Pancreas (tissue), 10 donors: ENCODE results near the gene MAPT. TPM values are rescaled to one million over a fixed set of nuclear protein-coding genes. Genes with fewer than 3 reads are reported as not detected.
A peak's percentile ranks its signal among the peaks of the same experiment; 100 is the strongest.

Source experiments
- ATAC-seq, 4 donors: fragments of 200-7000 bp; cut with Tn5 transposase; one replicate each; pipeline versions ENCODE4 v1.8.0 to v1.9.1; 2020; ENCODE audit warnings: mild to moderate bottlenecking in 4 of 4, moderate library complexity in 4 of 4
- DNase-seq, 6 donors: peaks; one replicate each; pipeline ENCODE4 v3.0.0-alpha.2; 2020
- FAIRE-seq: peaks from 2 replicates; lab custom pipeline; 2012; peaks lifted over from hg19 to GRCh38; lab: Jason Lieb, UNC
- H3K27ac ChIP-seq, 4 donors: fragments of 200-600 bp; sonication (generic); 1 replicate in 3 of 4; 2 replicates in 1 of 4; pipeline versions ENCODE4 v1.5.0 to v1.8.0; 2020
- H3K27me3 ChIP-seq, 4 donors: fragments of 200-600 bp; one replicate each; pipeline ENCODE4 v1.8.0; 2021
- H3K36me3 ChIP-seq, 3 donors: fragments of 200-600 bp; sonication (generic) in 1 of 3; one replicate each; pipeline versions ENCODE4 v1.5.0 to v1.8.0; 2020 to 2021
- H3K4me1 ChIP-seq, 3 donors: fragments of 200-600 bp; one replicate each; pipeline ENCODE4 v1.8.0; 2021
- H3K4me3 ChIP-seq, 4 donors: fragments of 200-600 bp; sonication (generic) in 2 of 4; one replicate each; pipeline versions ENCODE4 v1.5.0 to v1.8.0; 2020 to 2021
- H3K9me3 ChIP-seq, 4 donors: fragments of 200-600 bp; one replicate each; pipeline ENCODE4 v1.8.0; 2021
- WGBS, 2 donors: extraction: QIAGEN DNeasy Blood & Tissue Kit; methylation state at CpG; one replicate each; pipeline ENCODE4 v1.1.7; 2013; 5-methylcytosine and 5-hydroxymethylcytosine counted together
- intact Hi-C, 3 donors: fragments of 100-400 bp; cut with DNase I; formaldehyde crosslinking; loops; one replicate each; pipeline versions ENCODE4 v1.11.1 to v1.14.2; 2022
- polyA plus RNA-seq, 2 donors: library from polyadenylated mRNA; stranded (reverse); fragments of 200-250 nt; gene quantifications; one replicate each; pipeline ENCODE4 v1.2.3, GENCODE V29; 2013
- total RNA-seq, 6 donors: library from RNA; stranded (reverse); fragmentation: NEBNext Ultra II Directional in 4 of 6; extraction: Animal tissue kit (Norgen Biotek cat#: 25700) in 4 of 6; gene quantifications; one replicate each; pipeline versions ENCODE4 v1.2.1 to v1.2.4, GENCODE V29; 2021 to 2023
- TF ChIP-seq, protein P1 (sequence below), 4 donors: fragments of 200-600 bp; sonication (generic) in 3 of 4; IDR thresholded peaks; one replicate each; pipeline versions ENCODE4 v1.5.0 to v1.8.0; 2021; ENCODE audit warnings: antibody characterized with exemption in 4 of 4
- donor health status: healthy with polysubstance abuse.
- donor health status: DM: no; HTN: no; CAD: no; lungs with moderate emphysema.
- donor health status: DM: no; HTN: no; CAD: no.
- donor health status: control.
- donor health status: control.
- donor health status: Bipolar disorder and iron deficiency.
- donor health status: DM: yes; HTN: yes; CAD: no.
- donor health status: DM: no; HTN: no; CAD: no.
- donor health status: DM: no; HTN: no; CAD: no.
- donor health status: DM: yes; HTN: yes; CAD: no.

Gene MAPT
- total and polyA plus RNA-seq, 8 donors = 1.1 to 3.2 (median 1.7) TPM

- TF ChIP-seq, protein P1, sequence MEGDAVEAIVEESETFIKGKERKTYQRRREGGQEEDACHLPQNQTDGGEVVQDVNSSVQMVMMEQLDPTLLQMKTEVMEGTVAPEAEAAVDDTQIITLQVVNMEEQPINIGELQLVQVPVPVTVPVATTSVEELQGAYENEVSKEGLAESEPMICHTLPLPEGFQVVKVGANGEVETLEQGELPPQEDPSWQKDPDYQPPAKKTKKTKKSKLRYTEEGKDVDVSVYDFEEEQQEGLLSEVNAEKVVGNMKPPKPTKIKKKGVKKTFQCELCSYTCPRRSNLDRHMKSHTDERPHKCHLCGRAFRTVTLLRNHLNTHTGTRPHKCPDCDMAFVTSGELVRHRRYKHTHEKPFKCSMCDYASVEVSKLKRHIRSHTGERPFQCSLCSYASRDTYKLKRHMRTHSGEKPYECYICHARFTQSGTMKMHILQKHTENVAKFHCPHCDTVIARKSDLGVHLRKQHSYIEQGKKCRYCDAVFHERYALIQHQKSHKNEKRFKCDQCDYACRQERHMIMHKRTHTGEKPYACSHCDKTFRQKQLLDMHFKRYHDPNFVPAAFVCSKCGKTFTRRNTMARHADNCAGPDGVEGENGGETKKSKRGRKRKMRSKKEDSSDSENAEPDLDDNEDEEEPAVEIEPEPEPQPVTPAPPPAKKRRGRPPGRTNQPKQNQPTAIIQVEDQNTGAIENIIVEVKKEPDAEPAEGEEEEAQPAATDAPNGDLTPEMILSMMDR (IDR thresholded peaks at IDR 0.05) = no peak
- no peak for FAIRE-seq
- ATAC-seq = no peak
- Histone ChIP-seq H3K36me3 (no peaks in the 10 kb centered on the region), H3K4me3 (no peak overlapping the region), H3K27me3 (no peaks in the 10 kb centered on the region), H3K27ac (no peak overlapping the region), H3K9me3 (no peaks in the 10 kb centered on the region), H3K4me1 (no peaks in the 10 kb centered on the region)
- intact Hi-C loops = no loop called here
- WGBS, 2 donors = 70 to 83% methylated on average over 2 of the region's 2 CpGs
- no peak for DNase-seq
Measured at GRCh38 chr17:45886852-45887251, 7.5 kb upstream of the MAPT start.

DNA sequence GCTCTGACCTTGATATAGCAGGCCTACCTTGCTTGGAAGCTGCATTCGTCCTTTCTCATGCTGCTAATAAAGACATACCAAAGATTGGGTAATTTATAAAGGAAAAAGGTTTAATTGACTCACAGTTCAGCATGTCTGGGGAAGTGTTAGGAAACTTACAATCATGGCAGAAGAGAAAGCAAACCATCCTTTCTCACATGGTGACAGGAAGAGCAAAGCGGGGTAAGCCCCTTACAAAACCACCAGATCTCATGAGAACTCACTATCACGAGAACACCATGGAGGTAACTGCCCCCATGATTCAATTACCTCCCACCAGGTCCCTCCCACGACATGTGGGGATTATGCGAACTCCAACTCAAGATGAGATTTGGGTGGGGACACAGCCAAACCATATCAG, 6.0 kb upstream of the MAPT start:
- Histone ChIP-seq H3K9me3 (no peaks in the 10 kb centered on the region), H3K36me3 (no peaks in the 10 kb centered on the region), H3K27ac (no peak overlapping the region), H3K4me3 (no peak overlapping the region), H3K27me3 (no peaks in the 10 kb centered on the region), H3K4me1 (no peaks in the 10 kb centered on the region)
- intact Hi-C loops = no loop called here
- ATAC-seq = no peak
- DNase-seq = no peak
- no peak for FAIRE-seq
- 52 to 54% methylated on average over 5 of the region's 5 CpGs for WGBS, 2 donors
- TF ChIP-seq, protein P1 (IDR thresholded peaks at IDR 0.05) = no peak

DNA sequence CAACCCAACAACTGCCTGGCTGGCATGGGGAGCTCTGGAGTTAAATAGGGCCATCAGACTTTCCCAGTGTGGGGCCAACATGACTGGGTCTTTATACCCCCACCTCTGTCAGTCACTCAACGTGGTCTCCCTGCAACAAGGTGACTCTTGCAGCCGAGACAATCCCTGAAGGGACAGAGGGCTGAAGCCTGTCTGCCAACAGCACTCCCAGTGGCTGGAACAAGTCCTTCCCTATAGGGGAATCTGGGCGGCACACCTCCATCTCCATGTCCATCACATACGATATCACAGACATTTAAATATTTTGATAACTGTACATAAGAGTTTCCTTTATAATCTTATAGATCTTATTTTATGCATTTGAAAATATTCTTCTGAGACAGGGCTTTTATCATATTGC, 4.8 kb upstream of the MAPT start:
- H3K4me1 ChIP-seq = no peaks in the 10 kb centered on the region
- 25 to 33% methylated on average over 4 of the region's 4 CpGs for WGBS, 2 donors
- no peaks in the 10 kb centered on the region for H3K27me3 ChIP-seq
- H3K4me3 ChIP-seq = no peak overlapping the region
- TF ChIP-seq, protein P1 (IDR thresholded peaks at IDR 0.05) = no peak
- FAIRE-seq (no peak), DNase-seq (no peak), ATAC-seq (no peak)
- H3K36me3 ChIP-seq = no peaks in the 10 kb centered on the region
- H3K9me3 ChIP-seq = no peaks in the 10 kb centered on the region
- intact Hi-C loops = no loop called here
- no peak overlapping the region for H3K27ac ChIP-seq

- H3K4me1 ChIP-seq = no peaks in the 10 kb centered on the region
- ATAC-seq (no peak), DNase-seq (no peak), FAIRE-seq (no peak)
- H3K4me3 ChIP-seq = peak overlapping the region; percentile 26 to 81 (median 53)
- no peaks in the 10 kb centered on the region for H3K36me3 ChIP-seq
- 41 to 42% methylated on average over 7 of the region's 7 CpGs for WGBS, 2 donors
- intact Hi-C loops = no loop called here
- TF ChIP-seq, protein P1 (IDR thresholded peaks at IDR 0.05) = no peak
- peaks cover 0 to 21% (median 8%) of the 10 kb centered on the region in 4 donors for H3K27me3 ChIP-seq
- H3K9me3 ChIP-seq = no peaks in the 10 kb centered on the region
- peak overlapping the region in 1 of 4 donors; percentile 27 for H3K27ac ChIP-seq
Measured at GRCh38 chr17:45893725-45894021, 681 bp upstream of the MAPT start.

DNA sequence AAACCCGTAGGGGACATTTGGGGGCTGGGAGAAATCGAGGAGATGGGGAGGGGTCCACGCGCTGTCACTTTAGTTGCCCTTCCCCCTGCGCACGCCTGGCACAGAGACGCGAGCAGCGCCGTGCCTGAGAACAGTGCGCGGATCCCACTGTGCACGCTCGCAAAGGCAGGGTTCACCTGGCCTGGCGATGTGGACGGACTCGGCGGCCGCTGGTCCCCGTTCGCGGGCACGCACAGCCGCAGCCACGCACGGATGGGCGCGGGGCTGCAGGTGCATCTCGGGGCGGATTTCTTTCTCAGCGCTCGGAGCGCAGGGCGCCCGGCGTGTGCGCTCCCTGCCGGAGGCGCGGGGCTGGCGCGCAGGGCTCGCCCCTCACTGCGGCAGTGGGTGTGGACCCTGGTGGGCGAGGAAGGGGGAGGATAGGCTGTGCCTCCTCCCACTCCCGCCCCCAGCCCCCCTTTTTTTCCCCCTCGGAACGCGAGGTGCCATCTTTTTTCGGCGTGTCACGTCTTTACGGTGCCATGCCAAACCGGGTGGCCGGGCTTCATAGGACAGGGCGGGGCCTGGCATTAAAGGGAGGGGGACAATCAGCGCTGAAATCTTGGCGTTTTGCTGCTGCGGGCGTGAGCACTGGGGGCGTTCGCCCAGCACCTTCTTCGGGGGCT, 1.1 kb downstream of the MAPT start:
- no peaks in the 10 kb centered on the region for H3K9me3 ChIP-seq
- no peaks in the 10 kb centered on the region for H3K36me3 ChIP-seq
- H3K27me3 ChIP-seq = peaks cover 0 to 21% (median 8%) of the 10 kb centered on the region in 4 donors
- WGBS, 2 donors = 1% methylated on average over 54 to 62 of the region's 63 CpGs
- FAIRE-seq (no peak), ATAC-seq (peak in 3 of 4 donors; percentile 3 to 17 (median 5)), DNase-seq (peak in 4 of 6 donors; percentile 24 to 70 (median 48))
- no peak overlapping the region for H3K27ac ChIP-seq
- no peaks in the 10 kb centered on the region for H3K4me1 ChIP-seq
- H3K4me3 ChIP-seq = peak overlapping the region; percentile 7 to 81 (median 53)
- TF ChIP-seq, protein P1 (IDR thresholded peaks at IDR 0.05) = no peak
- intact Hi-C loops = no loop called here
